Skin epidermis (tissue), 12 donors: ENCODE results near the gene UHRF1.

Experiments
- H3K27ac ChIP-seq, 21 experiments: fragments of 200-600 bp; sonication (generic) in 11 of 21; one replicate each; pipeline ENCODE4 v1.5.0; 2020; ENCODE audit warnings: mild to moderate bottlenecking in 3 of 21, inconsistent platforms in 2 of 21, moderate library complexity in 2 of 21
- H3K4me3 ChIP-seq, 7 experiments: fragments of 200-600 bp; sonication (generic) in 2 of 7; one replicate each; pipeline ENCODE4 v1.5.0; 2020; ENCODE audit warnings: inconsistent platforms in 2 of 7, mild to moderate bottlenecking in 2 of 7, moderate library complexity in 1 of 7

UHRF1 gene

GRCh38 chr19:4983346-4984105 is 74.2 kb downstream of the UHRF1 start:
- Histone ChIP-seq H3K4me3 (no peak overlapping the region), H3K27ac (no peak overlapping the region)

GRCh38 chr19:4984106-4984380 is 74.7 kb downstream of the UHRF1 start:
- no peak overlapping the region for H3K4me3 ChIP-seq
- H3K27ac ChIP-seq: no peak overlapping the region

GRCh38 chr19:4984438-4984990 is 75.2 kb downstream of the UHRF1 start:
- Histone ChIP-seq H3K4me3 (no peak overlapping the region), H3K27ac (no peak overlapping the region)

GRCh38 chr19:4985551-4985991 is 76.3 kb downstream of the UHRF1 start:
- no peak overlapping the region for H3K4me3 ChIP-seq
- no peak overlapping the region for H3K27ac ChIP-seq

- no peak overlapping the region for H3K4me3 ChIP-seq
- no peak overlapping the region for H3K27ac ChIP-seq
These were observed 76.8 kb downstream of the UHRF1 start for GRCh38 chr19:4986056-4986455.

- Histone ChIP-seq H3K4me3 (no peak overlapping the region), H3K27ac (no peak overlapping the region)
These were observed 77.2 kb downstream of the UHRF1 start for GRCh38 chr19:4986471-4986891.

- Histone ChIP-seq H3K27ac (no peak overlapping the region), H3K4me3 (no peak overlapping the region)
These were observed 78.0 kb downstream of the UHRF1 start for GRCh38 chr19:4987256-4987655.

GRCh38 chr19:4987692-4988370 is 78.5 kb downstream of the UHRF1 start:
- Histone ChIP-seq H3K4me3 (no peak overlapping the region), H3K27ac (peak overlapping the region in 1 of 21 experiments; percentile 51)

GRCh38 chr19:4988770-4989251 is 79.5 kb downstream of the UHRF1 start:
- H3K27ac ChIP-seq: peak overlapping the region in 10 of 21 experiments; percentile 14 to 51 (median 36)
- H3K4me3 ChIP-seq: no peak overlapping the region

GRCh38 chr19:4990306-4990705 is 81.0 kb downstream of the UHRF1 start:
- Histone ChIP-seq H3K4me3 (no peak overlapping the region), H3K27ac (no peak overlapping the region)

- Histone ChIP-seq H3K4me3 (no peak overlapping the region), H3K27ac (no peak overlapping the region)
These were observed 82.2 kb downstream of the UHRF1 start for GRCh38 chr19:4991538-4991937.

- H3K4me3 ChIP-seq: no peak overlapping the region
- no peak overlapping the region for H3K27ac ChIP-seq
These were observed 82.8 kb downstream of the UHRF1 start for GRCh38 chr19:4991996-4992698.

- no peak overlapping the region for H3K4me3 ChIP-seq
- no peak overlapping the region for H3K27ac ChIP-seq
These were observed 84.4 kb downstream of the UHRF1 start for GRCh38 chr19:4993683-4994082.

- H3K27ac ChIP-seq: no peak overlapping the region
These were observed 87.4 kb downstream of the UHRF1 start for GRCh38 chr19:4996701-4997100.

GRCh38 chr19:4997297-4997696 is 88.0 kb downstream of the UHRF1 start:
- Histone ChIP-seq H3K4me3 (no peak overlapping the region), H3K27ac (no peak overlapping the region)

More at GRCh38 chr19:4996701-4997100, 87.4 kb downstream of the UHRF1 start:
- no peak overlapping the region for H3K4me3 ChIP-seq

GRCh38 chr19:5000120-5000611 is 90.9 kb downstream of the UHRF1 start:
- H3K27ac ChIP-seq: no peak overlapping the region
- no peak overlapping the region for H3K4me3 ChIP-seq

GRCh38 chr19:5001615-5002014 is 92.3 kb downstream of the UHRF1 start:
- Histone ChIP-seq H3K27ac (no peak overlapping the region), H3K4me3 (no peak overlapping the region)

- peak overlapping the region in 2 of 21 experiments; percentile 1 to 15 for H3K27ac ChIP-seq
- H3K4me3 ChIP-seq: no peak overlapping the region
These were observed 92.8 kb downstream of the UHRF1 start for GRCh38 chr19:5002143-5002542.

GRCh38 chr19:5003781-5004180 is 94.5 kb downstream of the UHRF1 start:
- peak overlapping the region in 7 of 21 experiments; percentile 10 to 59 (median 48) for H3K27ac ChIP-seq
- H3K4me3 ChIP-seq: no peak overlapping the region

GRCh38 chr19:5005096-5005495 is 95.8 kb downstream of the UHRF1 start:
- peak overlapping the region in 1 of 21 experiments; percentile 13 for H3K27ac ChIP-seq
- H3K4me3 ChIP-seq: no peak overlapping the region
